PC-3 (cell line): ENCODE results near the gene CELA1. TPM values are rescaled to one million over a fixed set of nuclear protein-coding genes. Genes with fewer than 3 reads are reported as not detected.

Source experiments
- ATAC-seq: fragments of 200-7000 bp; cut with Tn5 transposase; 2 replicates; pipeline ENCODE4 v1.9.1; 2020; ENCODE audit warnings: mild to moderate bottlenecking, moderate library complexity
- BruUV-seq: library from RNA; stranded (reverse); fragments of 400-500 nt; replicated peaks from 2 replicates; lab custom pipeline; 2021; lab: Mats Ljungman, UMichigan
- CTCF ChIA-PET: fragments of 300-600 bp; sonication (Branson Sonifier 250); formaldehyde crosslinking; loops from one replicate; lab custom pipeline; 2022; ENCODE audit warnings: antibody characterized with exemption; lab: Charles Lee
- POLR2A ChIA-PET: fragments of 300-600 bp; sonication (Branson Sonifier 250); formaldehyde crosslinking; loops from one replicate; lab custom pipeline; 2022; ENCODE audit warnings: antibody characterized with exemption; ENCODE audit not compliant: unreplicated experiment; lab: Charles Lee
- DNase-seq: peaks from one replicate; pipeline ENCODE4 v3.0.0-alpha.2; 2015
- H2AFZ ChIP-seq: fragments of 300-600 bp; sonication (generic); 2 replicates; pipeline ENCODE4 v1.6.0; 2016; ENCODE audit warnings: antibody characterized with exemption, low read length
- H3F3A ChIP-seq: fragments of 300-600 bp; sonication (generic); one replicate; pipeline ENCODE4 v1.6.0; 2017; ENCODE audit warnings: antibody characterized with exemption, low read length, control low read depth, mild to moderate bottlenecking; ENCODE audit not compliant: unreplicated experiment
- H3K27ac ChIP-seq: fragments of 300-600 bp; sonication (generic); 2 replicates; pipeline ENCODE4 v1.5.1; 2016; ENCODE audit warnings: mild to moderate bottlenecking, low read length
- H3K27me3 ChIP-seq: fragments of 300-600 bp; sonication (generic); 2 replicates; pipeline ENCODE4 v1.6.1; 2016; ENCODE audit warnings: low read length, mixed read lengths
- H3K36me3 ChIP-seq: fragments of 300-600 bp; sonication (generic); 2 replicates; pipeline ENCODE4 v1.6.1; 2016; ENCODE audit warnings: low read depth, mixed run types, low read length, mixed read lengths
- H3K4me1 ChIP-seq: fragments of 300-600 bp; sonication (generic); 2 replicates; pipeline ENCODE4 v1.5.1; 2016; ENCODE audit warnings: low read length; ENCODE audit not compliant: insufficient read depth
- H3K4me2 ChIP-seq: fragments of 300-600 bp; sonication (generic); 2 replicates; pipeline ENCODE4 v1.6.0; 2016; ENCODE audit warnings: low read length
- H3K4me3 ChIP-seq: fragments of 300-600 bp; sonication (generic); 2 replicates; pipeline ENCODE4 v1.5.1; 2016; ENCODE audit warnings: mild to moderate bottlenecking, low read length, mixed read lengths
- H3K79me2 ChIP-seq: fragments of 300-600 bp; sonication (generic); 2 replicates; pipeline ENCODE4 v1.6.1; 2017; ENCODE audit warnings: low read length, mixed read lengths
- H3K9ac ChIP-seq: fragments of 300-600 bp; sonication (generic); 2 replicates; pipeline ENCODE4 v1.6.0; 2016; ENCODE audit warnings: mild to moderate bottlenecking, low read length
- H3K9me2 ChIP-seq: fragments of 300-600 bp; sonication (generic); replicated peaks from 2 replicates; pipeline ENCODE4 v1.6.1; 2016; ENCODE audit warnings: mixed run types, low read length, mixed read lengths
- H3K9me3 ChIP-seq: fragments of 300-600 bp; sonication (generic); 2 replicates; pipeline ENCODE4 v1.6.1; 2016; ENCODE audit warnings: low read length, mixed read lengths
- H4K20me1 ChIP-seq: fragments of 300-600 bp; sonication (generic); 2 replicates; pipeline ENCODE4 v1.6.1; 2016; ENCODE audit warnings: low read length, mixed read lengths
- CTCF ChIP-seq: fragments of 300-600 bp; sonication (generic); conservative IDR thresholded peaks from 2 replicates; pipeline ENCODE4 v1.5.1; 2017; ENCODE audit warnings: antibody characterized with exemption, low read depth, mild to moderate bottlenecking, low read length
- EZH2 ChIP-seq: fragments of 300-600 bp; sonication (generic); IDR thresholded peaks from one replicate; pipeline ENCODE4 v1.6.1; 2017; ENCODE audit warnings: antibody characterized with exemption, mild to moderate bottlenecking, low read length; ENCODE audit not compliant: unreplicated experiment
- EZH2phosphoT487 ChIP-seq: fragments of 300-600 bp; sonication (generic); IDR thresholded peaks from 2 replicates; pipeline ENCODE4 v1.6.1; 2018; ENCODE audit warnings: mild to moderate bottlenecking, antibody characterized with exemption, low read length, borderline replicate concordance
- intact Hi-C: fragments of 100-400 bp; cut with micrococcal nuclease; formaldehyde crosslinking; loops from 2 replicates; pipeline ENCODE4 v1.9.0; 2023
- total RNA-seq: library from RNA; depleted of rRNA; stranded (reverse); fragments of >200 nt; gene quantifications from 2 replicates; pipeline ENCODE4 v1.2.3, GENCODE V29; 2014

Gene CELA1
- total RNA-seq, 1 experiment from 2014 or later, result not detected

- no peaks in the 10 kb centered on the region for H3K9me2 ChIP-seq
- H4K20me1 ChIP-seq, result no peaks in the 10 kb centered on the region
- peak within 1 kb of the TSS; percentile 91 for H3K9ac ChIP-seq
- no peak for TF ChIP-seq CTCF
- no peak for TF ChIP-seq EZH2phosphoT487
- no peak for TF ChIP-seq EZH2
- H3K79me2 ChIP-seq, result peaks cover 57% of the 10 kb centered on the region
- peak within 1 kb of the TSS; percentile 91 for H3K4me2 ChIP-seq
- H3K36me3 ChIP-seq, result no peaks in the 10 kb centered on the region
- ATAC-seq (peak; percentile 57), DNase-seq (peak; percentile 70)
- H3K9me3 ChIP-seq, result no peaks in the 10 kb centered on the region
- no TSS peak for BruUV-seq
- peaks cover 3% of the 10 kb centered on the region for H3F3A ChIP-seq
- intact Hi-C loops, result no loop called here
- CTCF ChIA-PET, result interaction anchor here (1.5 kb wide), 1 partner anchor 20 kb away, joined by 5 read pairs; no protein-coding TSS in a partner anchor
- H2AFZ ChIP-seq, result peak within 1 kb of the TSS; percentile 80
- peaks cover 80% of the 10 kb centered on the region for H3K4me1 ChIP-seq
- peak within 1 kb of the TSS; percentile 88 for H3K4me3 ChIP-seq
- POLR2A ChIA-PET, result interaction anchor here (0.5 to 0.7 kb wide), 3 partner anchors 10 to 23 kb away, joined by 4 to 13 read pairs (median 5); no protein-coding TSS in a partner anchor
- H3K27me3 ChIP-seq, result no peaks in the 10 kb centered on the region
- H3K27ac ChIP-seq, result peak within 1 kb of the TSS; percentile 97
Measured at GRCh38 chr12:51391283-51392123, 45.0 kb upstream of the CELA1 start, which contains the start of gene GALNT6. TSS of gene GALNT6 (minus strand) at chr12:51391406. CDS start at chr12:51379781, 11,625 bp downstream.

GRCh38 chr12:51390891-51391282 lies 44.4 kb upstream of the CELA1 start:
- H3K36me3 ChIP-seq, result no peaks in the 10 kb centered on the region
- no peak for TF ChIP-seq EZH2phosphoT487
- TF ChIP-seq CTCF, result no peak
- no peak for TF ChIP-seq EZH2
- peaks cover 61% of the 10 kb centered on the region for H3K79me2 ChIP-seq
- ChIA-PET POLR2A (interaction anchor here (0.5 to 0.7 kb wide), 3 partner anchors 9 to 23 kb away, joined by 4 to 13 read pairs (median 5); no protein-coding TSS in a partner anchor), CTCF (interaction anchor here (1.5 kb wide), 1 partner anchor 19 kb away, joined by 5 read pairs; no protein-coding TSS in a partner anchor)
- H3K9ac ChIP-seq, result peak overlapping the region; percentile 91
- peaks cover 86% of the 10 kb centered on the region for H3K4me1 ChIP-seq
- ATAC-seq (peak; percentile 2), DNase-seq (peak; percentile 31)
- no peaks in the 10 kb centered on the region for H4K20me1 ChIP-seq
- H3K4me2 ChIP-seq, result peak overlapping the region; percentile 91
- H2AFZ ChIP-seq, result peak overlapping the region; percentile 80
- no peaks in the 10 kb centered on the region for H3K27me3 ChIP-seq
- intact Hi-C loops, result no loop called here
- no TSS peak for BruUV-seq
- H3K27ac ChIP-seq, result peak overlapping the region; percentile 97
- no peaks in the 10 kb centered on the region for H3K9me3 ChIP-seq
- H3K9me2 ChIP-seq, result no peaks in the 10 kb centered on the region
- H3F3A ChIP-seq, result peaks cover 3% of the 10 kb centered on the region
- H3K4me3 ChIP-seq, result peak overlapping the region; percentile 88
